NCI-H1092 treated with DMSO at 0.1 percent for 48 hours (cell line): ENCODE results near the gene GAP43.

Experiments used
- DNase-seq: peaks from one replicate; lab custom pipeline; 2025; lab: John Stamatoyannopoulos, UW

Gene GAP43

GRCh38 chr3:115662356-115662755 is 39.0 kb downstream of the GAP43 start:
- no peak for DNase-seq

- DNase-seq: no peak
Measured at GRCh38 chr3:115663414-115663813, 40.1 kb downstream of the GAP43 start.

GRCh38 chr3:115666081-115666480 is 42.8 kb downstream of the GAP43 start:
- no peak for DNase-seq

DNA sequence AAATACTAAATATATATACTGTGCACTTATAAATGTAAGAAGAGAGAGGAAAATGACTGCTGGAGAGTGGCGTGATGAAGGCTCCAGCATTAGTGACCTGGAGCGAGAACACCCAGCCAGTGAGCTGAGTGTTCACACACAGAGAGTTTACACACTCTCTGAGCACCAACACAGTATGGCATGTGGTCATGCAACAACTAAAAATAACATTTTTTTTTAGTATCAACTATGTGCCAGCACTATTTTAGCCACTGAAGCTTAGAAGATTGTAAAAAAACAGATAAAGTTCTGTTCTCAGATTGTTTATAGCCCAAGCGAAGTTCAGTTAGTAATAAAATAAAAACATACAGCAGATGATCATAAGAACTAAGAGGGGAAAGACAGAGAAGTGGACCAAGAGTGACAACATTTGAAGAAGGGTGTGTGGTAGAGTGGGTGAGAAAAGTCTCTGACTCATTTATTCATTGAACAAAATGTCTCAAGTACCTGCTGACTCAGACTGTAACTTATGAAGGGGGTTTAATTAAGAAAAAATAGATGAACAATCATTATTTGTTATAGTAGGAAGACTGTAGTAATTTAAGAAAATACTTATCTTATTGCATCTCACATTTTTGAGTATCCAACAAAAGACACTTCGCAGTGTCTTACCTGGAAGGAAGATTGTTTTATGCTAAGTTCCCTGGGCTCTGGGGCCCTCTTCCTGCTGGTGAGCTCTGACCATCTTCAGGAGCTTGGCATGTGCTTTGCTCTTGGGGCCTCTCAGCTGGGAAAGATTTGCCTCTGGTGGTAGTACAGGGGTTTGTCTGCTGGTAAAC is 43.8 kb downstream of the GAP43 start:
- no peak for DNase-seq

DNA sequence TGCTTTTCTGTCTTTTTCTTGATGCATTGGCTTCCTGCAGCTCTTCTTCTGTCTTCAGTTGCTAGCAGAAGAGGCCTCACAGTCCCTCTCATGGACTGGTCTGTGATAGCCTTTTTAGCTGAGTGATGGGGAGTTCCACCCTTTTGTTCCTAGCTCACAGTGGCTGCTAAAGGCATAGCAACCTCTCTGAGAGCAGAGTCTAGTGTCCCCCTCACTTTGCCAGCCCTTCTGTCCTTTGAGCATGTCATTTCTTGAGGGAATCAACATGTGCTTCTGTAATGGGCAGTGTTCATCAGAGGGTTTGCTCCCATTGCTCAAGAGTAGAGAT is 44.4 kb downstream of the GAP43 start:
- DNase-seq: no peak

DNA sequence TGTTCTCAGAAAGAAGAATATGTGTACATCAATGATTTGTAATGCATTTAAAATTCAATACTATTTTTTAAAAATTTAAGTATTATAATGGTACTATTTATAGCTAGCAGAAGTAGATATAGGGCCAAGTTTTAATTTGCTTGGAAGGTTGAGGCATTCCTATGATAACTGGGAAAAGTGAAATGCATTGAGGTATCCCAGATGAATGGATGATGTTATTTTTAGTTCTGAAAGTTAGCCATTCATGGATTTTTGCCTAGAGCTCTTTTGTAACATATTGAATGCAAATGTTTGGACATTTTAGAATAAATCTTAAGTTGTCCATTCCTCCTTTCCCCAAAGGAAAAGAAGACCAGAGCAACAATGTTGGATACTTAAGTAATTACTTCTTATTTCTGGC is 47.6 kb downstream of the GAP43 start:
- DNase-seq: no peak

DNA sequence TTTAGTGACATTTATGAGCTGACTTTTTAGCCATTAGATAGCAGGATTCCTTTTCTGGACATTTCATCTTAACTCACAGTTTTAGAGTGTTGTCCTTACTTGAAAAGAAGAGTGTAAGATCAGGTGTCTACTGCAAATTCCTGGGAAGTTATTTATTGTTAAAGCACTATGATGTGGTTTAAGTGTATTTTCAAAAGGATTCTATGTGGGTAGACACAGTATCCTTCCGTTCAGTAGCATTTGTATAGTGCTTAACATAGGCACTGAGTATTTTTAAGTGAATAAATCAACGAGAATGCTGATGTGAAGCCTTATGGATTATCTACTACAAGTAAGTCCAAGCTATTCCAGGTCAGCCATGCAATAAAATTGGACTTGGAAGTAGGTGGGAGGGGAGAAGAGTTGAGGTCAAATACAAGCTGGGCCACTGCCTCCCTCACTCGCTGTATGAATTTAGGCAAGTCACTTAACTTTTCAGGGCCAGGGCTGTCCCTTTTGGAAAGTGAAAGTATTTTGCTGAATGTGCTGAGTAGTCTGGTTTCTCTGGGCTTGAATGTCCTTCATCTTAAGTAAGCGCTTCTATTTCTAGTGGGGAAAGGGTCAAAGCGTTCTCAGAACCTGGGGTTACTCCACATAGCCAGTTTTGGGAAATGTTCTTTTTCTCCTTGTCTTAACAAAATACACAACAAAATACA is 48.6 kb downstream of the GAP43 start:
- DNase-seq: no peak

GRCh38 chr3:115673881-115674280 is 50.6 kb downstream of the GAP43 start:
- no peak for DNase-seq

GRCh38 chr3:115676336-115676735 is 53.0 kb downstream of the GAP43 start:
- no peak for DNase-seq

DNA sequence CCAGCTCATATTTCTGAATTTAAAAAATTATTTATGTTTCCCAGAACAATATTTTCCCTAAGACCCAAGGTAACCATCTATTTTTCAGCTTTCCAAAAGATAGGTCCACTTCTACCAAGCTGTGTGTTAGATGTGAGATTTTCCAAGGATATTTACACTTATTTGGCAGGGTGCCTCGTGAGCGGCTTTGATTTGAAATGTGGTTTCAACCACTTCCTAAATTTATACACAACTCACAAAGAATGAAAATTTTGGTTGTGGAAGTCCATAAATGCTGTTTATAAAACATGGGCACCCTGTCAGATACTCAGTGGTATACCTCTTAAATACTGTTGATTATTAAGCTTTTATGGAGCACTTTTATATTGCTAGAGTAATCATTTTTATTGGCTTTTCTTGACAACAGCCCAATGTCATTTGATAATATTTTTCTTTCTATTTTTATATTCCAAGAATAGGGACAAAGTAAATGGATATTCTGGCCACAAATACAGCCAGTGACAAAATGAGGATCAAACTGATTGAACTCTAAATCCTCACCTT is 57.6 kb downstream of the GAP43 start:
- DNase-seq: no peak

DNA sequence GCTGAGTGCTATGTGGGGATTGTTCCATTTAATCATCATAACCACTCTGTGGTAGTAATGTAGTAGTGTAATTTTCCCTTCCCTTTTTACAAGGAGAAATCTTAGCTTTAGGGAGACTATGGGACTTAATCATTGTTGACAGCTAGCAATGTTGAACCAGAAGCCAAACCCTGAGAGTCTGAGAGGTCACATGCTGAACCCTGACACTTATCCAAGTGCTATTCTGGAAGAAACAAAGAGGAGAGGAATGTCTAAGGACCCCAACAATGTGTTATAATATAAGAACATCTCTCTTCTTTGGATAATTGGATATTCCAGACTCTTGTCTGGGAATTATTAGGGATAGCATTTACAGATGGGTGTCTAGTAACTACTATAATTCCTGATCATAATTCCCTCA is 58.4 kb downstream of the GAP43 start:
- no peak for DNase-seq

DNA sequence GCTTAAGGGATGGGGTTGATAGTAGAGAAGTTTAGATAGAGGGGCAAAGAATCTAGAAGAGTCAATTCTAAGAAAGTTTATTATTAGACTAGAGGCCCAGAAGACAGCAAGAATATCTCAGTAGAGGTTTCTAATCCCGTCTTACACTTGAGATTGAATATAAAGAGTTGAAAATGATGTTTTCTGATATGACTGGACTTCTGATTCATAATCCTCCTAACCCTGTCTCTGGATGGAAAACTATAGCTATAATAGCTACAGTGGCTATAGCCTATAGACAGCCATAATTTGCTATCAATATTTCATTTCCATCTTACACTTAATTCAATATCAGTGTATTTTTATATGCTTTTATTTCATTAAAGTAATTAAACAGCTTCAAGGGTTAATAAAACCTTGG is 60.0 kb downstream of the GAP43 start:
- DNase-seq: no peak

DNA sequence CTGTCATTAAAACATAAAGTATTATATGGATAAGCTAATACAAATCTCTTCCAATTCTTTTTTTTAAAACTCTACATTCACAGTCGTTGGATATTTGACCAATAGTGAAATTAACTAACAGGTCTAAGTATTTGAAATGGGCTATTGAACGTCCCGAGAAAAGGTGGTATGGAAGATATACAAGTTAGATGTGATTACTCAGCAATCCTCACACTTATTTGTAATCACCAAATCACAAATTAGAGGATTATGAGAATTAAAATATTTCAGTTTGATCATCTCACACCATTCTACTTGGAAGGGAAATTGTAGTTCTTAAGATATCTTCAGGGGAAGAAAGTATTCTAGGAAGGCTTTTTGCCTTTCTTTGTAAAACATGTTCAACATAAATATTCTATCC is 60.5 kb downstream of the GAP43 start:
- DNase-seq: no peak

DNA sequence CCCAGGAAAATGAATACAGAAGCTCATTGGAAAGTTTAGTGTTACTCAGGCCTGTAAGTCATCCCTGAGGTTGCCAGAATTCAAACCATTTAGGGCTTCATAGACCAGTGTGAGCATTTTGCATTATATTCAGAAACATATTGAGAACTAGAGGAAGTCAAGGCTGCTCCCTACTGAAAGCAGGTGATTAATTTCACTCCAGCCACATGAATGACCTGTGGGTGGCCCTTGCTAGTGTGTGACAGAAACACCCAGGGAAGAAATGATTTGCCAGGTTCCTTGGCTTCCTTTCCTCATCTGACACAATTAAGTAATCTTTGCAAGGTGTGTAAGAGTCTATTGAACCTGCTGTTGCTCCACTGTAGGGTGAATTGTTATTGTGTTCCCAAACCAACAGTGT is 61.8 kb downstream of the GAP43 start:
- no peak for DNase-seq

- DNase-seq: no peak
Measured at GRCh38 chr3:115687721-115688120, 64.4 kb downstream of the GAP43 start.

- DNase-seq: no peak
Measured at GRCh38 chr3:115688418-115688817, 65.1 kb downstream of the GAP43 start.

- DNase-seq: no peak
Measured at GRCh38 chr3:115689928-115690327, 66.6 kb downstream of the GAP43 start.

DNA sequence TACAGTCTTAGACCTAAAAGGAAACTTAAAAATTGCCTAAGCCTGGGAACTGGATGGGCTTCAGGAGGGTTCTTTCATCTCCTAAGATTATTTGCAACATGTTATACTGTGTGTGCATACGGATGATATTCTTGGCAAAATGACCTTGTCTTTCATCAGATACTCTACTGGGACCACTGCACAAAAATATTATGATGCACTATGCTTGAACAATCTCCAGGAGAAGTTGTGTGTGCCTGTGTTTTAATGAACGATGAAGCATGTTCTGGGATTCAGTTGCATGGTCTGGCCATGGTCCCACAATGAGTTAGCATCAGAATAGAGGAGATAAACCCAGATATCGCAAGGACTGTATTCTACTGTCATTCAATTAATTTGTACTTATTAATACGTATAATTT is 68.7 kb downstream of the GAP43 start:
- DNase-seq: no peak

DNA sequence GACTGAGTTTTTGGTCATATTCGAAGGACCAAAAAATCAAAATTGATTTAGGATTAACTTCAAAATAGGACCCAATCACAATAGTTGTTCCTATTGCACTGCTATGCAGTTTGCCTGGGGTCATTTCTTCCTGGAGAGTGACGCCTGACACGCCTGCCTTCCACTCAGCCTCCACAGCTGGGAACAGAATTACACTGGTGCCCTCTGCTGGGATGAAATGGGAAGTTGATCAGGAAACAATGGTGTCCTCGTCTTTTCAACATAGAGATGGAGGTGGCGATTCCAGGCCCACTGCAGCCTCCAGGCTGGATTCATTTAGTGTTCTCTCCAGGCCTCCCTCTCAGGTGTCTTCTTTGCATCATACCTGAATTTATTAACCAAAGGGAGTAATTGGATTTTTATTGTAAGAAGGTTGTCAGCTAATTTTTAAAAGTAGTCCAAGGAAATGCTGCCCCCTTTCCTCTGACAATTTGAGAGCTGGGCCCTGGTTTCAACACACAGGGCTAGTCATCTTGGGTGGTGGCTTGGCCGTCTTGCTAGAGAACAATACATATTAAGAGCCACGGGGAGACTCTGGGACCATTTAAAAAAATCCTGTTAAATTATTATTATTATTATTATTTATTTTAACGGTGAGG is 69.7 kb downstream of the GAP43 start:
- DNase-seq: peak; percentile 90

GRCh38 chr3:115693868-115694267 is 70.6 kb downstream of the GAP43 start:
- peak; percentile 32 for DNase-seq

DNA sequence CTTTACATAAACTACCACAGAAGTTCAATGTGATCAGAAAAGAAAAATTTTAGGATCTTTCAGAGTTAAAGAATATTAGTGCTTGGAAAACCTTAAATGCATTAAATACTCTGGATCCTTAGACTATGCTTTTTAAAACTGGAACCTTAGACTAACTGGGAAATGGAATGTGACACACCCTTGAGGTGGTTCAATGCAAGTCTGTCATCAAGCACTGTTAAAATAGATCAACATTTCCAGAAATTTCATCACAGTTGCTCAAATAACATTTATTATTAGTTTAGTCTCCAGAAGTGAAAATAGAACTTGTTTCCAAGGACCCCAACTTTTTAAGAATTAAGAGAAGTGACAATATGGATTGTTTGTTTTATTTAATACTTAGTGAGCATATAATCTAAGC is 71.8 kb downstream of the GAP43 start:
- DNase-seq: no peak

DNA sequence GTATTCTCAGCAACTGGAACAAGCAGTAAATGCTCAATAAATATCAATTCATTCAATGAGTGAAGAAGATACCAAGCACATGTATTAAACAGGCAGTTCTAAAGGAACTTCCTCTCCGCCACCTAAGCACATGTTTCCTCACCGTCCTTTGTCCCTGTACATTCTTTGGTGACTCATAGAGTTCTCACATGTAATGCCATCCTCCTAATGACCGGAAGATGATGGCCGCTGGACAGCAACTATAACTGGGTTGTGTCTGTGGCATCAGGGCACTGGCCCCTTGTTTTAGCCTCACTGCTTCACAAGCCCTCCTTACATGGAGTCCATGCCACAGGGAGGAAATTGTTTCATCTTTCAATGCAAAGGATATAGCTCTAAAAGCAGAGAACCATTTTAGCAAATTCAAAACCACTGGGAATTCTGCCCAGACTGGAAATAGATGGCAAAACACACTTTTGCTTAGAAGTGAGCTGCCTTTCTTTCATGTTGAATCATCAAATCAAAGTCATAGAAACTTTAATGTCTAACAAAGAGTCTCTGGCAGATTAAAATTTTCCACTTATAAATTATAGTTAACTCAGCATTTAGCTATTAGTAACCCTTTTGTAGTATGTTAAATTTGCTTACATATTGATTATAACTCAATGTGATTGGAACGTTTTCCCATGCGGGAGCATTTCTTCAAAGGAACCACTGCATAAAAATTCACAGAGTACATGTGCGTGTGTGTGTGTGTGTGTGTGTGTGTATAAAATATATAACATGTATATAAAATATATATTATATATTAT is 74.1 kb downstream of the GAP43 start:
- DNase-seq: no peak
